Endothelial cell of umbilical vein (primary cell): Measurements from ENCODE around the gene VPS4A. TPM values are rescaled to one million over a fixed set of nuclear protein-coding genes. Genes with fewer than 3 reads are reported as not detected.

ENCODE experiments used
- BruUV-seq: library from RNA; stranded (reverse); fragments of 400-500 nt; replicated peaks from 2 replicates; lab custom pipeline; 2021; lab: Mats Ljungman, UMichigan
- CTCF ChIA-PET: fragments of 300-600, 350-600 bp; sonication (Branson Sonifier 250); formaldehyde crosslinking; loops from one replicate; lab custom pipeline; 2021; ENCODE audit warnings: antibody characterized with exemption, inconsistent platforms; lab: Charles Lee
- POLR2A ChIA-PET: fragments of 300-600, 350-600 bp; sonication (Branson Sonifier 250); formaldehyde crosslinking; loops from one replicate; lab custom pipeline; 2021; ENCODE audit warnings: antibody characterized with exemption, inconsistent platforms; lab: Charles Lee
- DNase-seq: peaks from one replicate; pipeline ENCODE4 v3.0.0-alpha.2; 2011; ENCODE audit warnings: low read depth, low spot score
- FAIRE-seq: peaks from 2 replicates; lab custom pipeline; 2011; peaks lifted over from hg19 to GRCh38; lab: Jason Lieb, UNC
- H2AFZ ChIP-seq: 2 replicates; pipeline ENCODE4 v1.6.0; 2012; ENCODE audit warnings: low read depth, low read length, control low read depth, inconsistent platforms
- H3K27ac ChIP-seq: 2 replicates; pipeline ENCODE4 v1.5.1; 2011; ENCODE audit warnings: low read depth, mild to moderate bottlenecking, control low read depth, low read length, moderate library complexity; ENCODE audit not compliant: insufficient read depth
- H3K27me3 ChIP-seq, 2 experiments: 2 replicates each; pipeline versions ENCODE4 v1.6.0 to v1.6.1; 2011; ENCODE audit warnings: low read length in 2 of 2, mixed read lengths in 1 of 2; ENCODE audit not compliant: control insufficient read depth in 2 of 2, insufficient read depth in 2 of 2
- H3K36me3 ChIP-seq, 2 experiments: 2 replicates in 1 of 2; 3 replicates in 1 of 2; pipeline ENCODE4 v1.5.1; 2011; ENCODE audit warnings: low read length in 2 of 2, mild to moderate bottlenecking in 1 of 2, moderate library complexity in 1 of 2; ENCODE audit not compliant: control insufficient read depth in 2 of 2, insufficient read depth in 2 of 2; ENCODE audit errors: extremely low read depth in 1 of 2
- H3K4me1 ChIP-seq: 3 replicates; pipeline ENCODE4 v1.5.1; 2011; ENCODE audit warnings: mild to moderate bottlenecking, low read length; ENCODE audit not compliant: control insufficient read depth, insufficient read depth; ENCODE audit errors: extremely low read depth
- H3K4me2 ChIP-seq: 2 replicates; pipeline ENCODE4 v1.6.1; 2011; ENCODE audit warnings: low read length, control low read depth, mixed read lengths; ENCODE audit not compliant: insufficient read depth
- H3K4me3 ChIP-seq, 3 experiments: fragments of 200-600 bp in 1 of 3; sonication (generic), shearing (Covaris generic) in 1 of 3; replicated peaks in 1 of 3; 2 replicates each; pipeline ENCODE4 v1.5.1; 2011 to 2016; ENCODE audit warnings: control low read depth in 3 of 3, low read length in 3 of 3, mild to moderate bottlenecking in 2 of 3, inconsistent platforms in 1 of 3, low read depth in 1 of 3, moderate library complexity in 1 of 3; ENCODE audit not compliant: insufficient read depth in 1 of 3
- H3K79me2 ChIP-seq: 2 replicates; pipeline ENCODE4 v1.6.0; 2012; ENCODE audit warnings: low read length, inconsistent platforms; ENCODE audit not compliant: control insufficient read depth, insufficient read depth
- H3K9ac ChIP-seq: replicated peaks from 2 replicates; pipeline ENCODE3; 2011; ENCODE audit warnings: low read length, control low read depth; ENCODE audit not compliant: insufficient read depth; ENCODE audit errors: extremely low read depth
- H3K9me1 ChIP-seq: replicated peaks from 3 replicates; pipeline ENCODE4 v1.6.0; 2011; ENCODE audit warnings: mild to moderate bottlenecking, low read length; ENCODE audit not compliant: control insufficient read depth, insufficient read depth; ENCODE audit errors: extremely low read depth
- H3K9me3 ChIP-seq: replicated peaks from 2 replicates; pipeline ENCODE4 v1.5.1; 2012; ENCODE audit warnings: low read length, inconsistent platforms; ENCODE audit not compliant: control insufficient read depth, insufficient read depth
- H4K20me1 ChIP-seq: replicated peaks from 2 replicates; pipeline ENCODE3; 2011; ENCODE audit warnings: mild to moderate bottlenecking, low read length; ENCODE audit not compliant: control insufficient read depth, insufficient read depth; ENCODE audit errors: extremely low read depth
- CTCF ChIP-seq, 2 donors: IDR thresholded peaks; 1 replicate in 1 of 2; 2 replicates in 1 of 2; pipeline ENCODE4 v1.5.1; 2011; ENCODE audit warnings: low read length in 2 of 2, mild to moderate bottlenecking in 2 of 2, moderate library complexity in 2 of 2, control low read depth in 1 of 2, inconsistent platforms in 1 of 2, low read depth in 1 of 2; ENCODE audit not compliant: insufficient read depth in 1 of 2; ENCODE audit errors: extremely low read depth in 1 of 2
- EZH2 ChIP-seq: IDR thresholded peaks from 2 replicates; pipeline ENCODE4 v1.6.1; 2012; ENCODE audit warnings: borderline replicate concordance, low read depth, mild to moderate bottlenecking, moderate library complexity, low read length, inconsistent platforms; ENCODE audit not compliant: severe bottlenecking
- FOS ChIP-seq: IDR thresholded peaks from 2 replicates; pipeline ENCODE4 v1.6.1; 2011; ENCODE audit warnings: mild to moderate bottlenecking, low read length, moderate library complexity, borderline replicate concordance; ENCODE audit not compliant: insufficient read depth
- GATA2 ChIP-seq: IDR thresholded peaks from 2 replicates; pipeline ENCODE4 v1.7.0; 2011; ENCODE audit warnings: low read depth, mild to moderate bottlenecking, moderate library complexity, mixed read lengths, low read length; ENCODE audit not compliant: insufficient read length, insufficient read depth
- JUN ChIP-seq: IDR thresholded peaks from 2 replicates; pipeline ENCODE4 v1.6.1; 2011; ENCODE audit warnings: borderline replicate concordance, low read depth; ENCODE audit not compliant: insufficient read length, insufficient read depth
- MAX ChIP-seq: IDR thresholded peaks from 2 replicates; pipeline ENCODE4 v1.6.1; 2011; ENCODE audit not compliant: insufficient read depth, insufficient read length
- MYC ChIP-seq: IDR thresholded peaks from one replicate; pipeline ENCODE4 v1.6.1; 2011; ENCODE audit warnings: mild to moderate bottlenecking, low read depth, low read length
- POLR2A ChIP-seq: IDR thresholded peaks from 2 replicates; pipeline ENCODE4 v1.6.1; 2012; ENCODE audit warnings: low read depth, mild to moderate bottlenecking, control low read depth, low read length
- POLR2AphosphoS5 ChIP-seq: IDR thresholded peaks from 2 replicates; pipeline ENCODE4 v1.6.1; 2012; ENCODE audit warnings: low read depth, mild to moderate bottlenecking, control low read depth, low read length, moderate library complexity; ENCODE audit not compliant: insufficient read depth
- dilution Hi-C: fragments of 300-500 bp; cut with MboI; formaldehyde crosslinking; loops from one replicate; pipeline ENCODE4 v1.15.0; 2019; ENCODE audit warnings: low sequenced_read_pairs; ENCODE audit not compliant: extremely low pct_ligation_motif_present
- intact Hi-C: fragments of 100-400 bp; cut with micrococcal nuclease; formaldehyde crosslinking; loops from one replicate; pipeline ENCODE4 v1.10.0; 2022
- polyA plus RNA-seq, 4 experiments: library from polyadenylated mRNA; depleted of rRNA in 3 of 4; stranded (reverse) in 3 of 4; unstranded in 1 of 4; fragments of >200 nt; gene quantifications; 2 replicates each; pipeline versions ENCODE4 v1.2.1 to v1.2.3, GENCODE V29; 2011 to 2012; ENCODE audit warnings: missing spikeins in 1 of 4
- total RNA-seq: library from RNA; stranded (reverse); gene quantifications from 2 replicates; pipeline ENCODE4 v1.2.3, GENCODE V29; 2021

The VPS4A gene
- total and polyA plus RNA-seq, 2 donors (not counting 3 experiments of a cell fraction or from before 2014, with no cell fraction given): 22.3 to 34.8 TPM

GRCh38 chr16:69283851-69284250 lies 27.3 kb upstream of the VPS4A start:
- peaks cover 5 to 6% of the 10 kb centered on the region in 2 experiments for H3K36me3 ChIP-seq
- H3K4me2 ChIP-seq: no peak overlapping the region
- H3K79me2 ChIP-seq: peaks cover 14% of the 10 kb centered on the region
- no peak overlapping the region for H3K4me3 ChIP-seq
- no peaks in the 10 kb centered on the region for H4K20me1 ChIP-seq
- intact Hi-C loops (no loop called here), dilution Hi-C loops (no loop called here)
- H2AFZ ChIP-seq: no peak overlapping the region
- no peak overlapping the region for H3K9ac ChIP-seq
- no peak for DNase-seq
- POLR2A ChIA-PET: no interaction called here
- TF ChIP-seq GATA2 (no peak), EZH2 (no peak), JUN (no peak)
- CTCF ChIA-PET: interaction anchor here (1.0 to 4.3 kb wide), 5 partner anchors 12 to 133 kb away, joined by 3 to 119 read pairs (median 4); no protein-coding TSS in a partner anchor
- peaks cover 8% of the 10 kb centered on the region for H3K4me1 ChIP-seq
- no peaks in the 10 kb centered on the region for H3K9me1 ChIP-seq
- no peaks in the 10 kb centered on the region for H3K27me3 ChIP-seq
- no peak overlapping the region for H3K27ac ChIP-seq
- FAIRE-seq: no peak
- H3K9me3 ChIP-seq: no peaks in the 10 kb centered on the region
- no TSS peak for BruUV-seq

- peaks cover 5 to 6% of the 10 kb centered on the region in 2 experiments for H3K36me3 ChIP-seq
- BruUV-seq: no TSS peak
Measured at GRCh38 chr16:69285240-69285639, 25.9 kb upstream of the VPS4A start.

More at GRCh38 chr16:69285240-69285639, 25.9 kb upstream of the VPS4A start:
- POLR2A ChIA-PET: interaction anchor here (1.3 kb wide), 1 partner anchor 134 kb away, joined by 3 read pairs; no protein-coding TSS in a partner anchor
- dilution Hi-C loops: no loop called here
- H3K27ac ChIP-seq: no peak overlapping the region
- H4K20me1 ChIP-seq: no peaks in the 10 kb centered on the region
- H3K4me2 ChIP-seq: no peak overlapping the region
- H3K4me1 ChIP-seq: peaks cover 8% of the 10 kb centered on the region
- no peak for FAIRE-seq
- no peaks in the 10 kb centered on the region for H3K9me1 ChIP-seq
- H3K4me3 ChIP-seq: no peak overlapping the region
- no peaks in the 10 kb centered on the region for H3K27me3 ChIP-seq
- CTCF ChIA-PET: interaction anchor here (0.6 to 4.3 kb wide), 13 partner anchors 10 to 438 kb away, joined by 3 to 119 read pairs (median 4); no protein-coding TSS in a partner anchor
- peaks cover 12% of the 10 kb centered on the region for H3K79me2 ChIP-seq
- DNase-seq: no peak
- no peak overlapping the region for H2AFZ ChIP-seq
- H3K9ac ChIP-seq: no peak overlapping the region
- intact Hi-C loops: loop anchor here (5.0 kb wide), 1 partner anchor 118 kb away; no protein-coding TSS in a partner anchor
- TF ChIP-seq CTCF (IDR thresholded peaks at IDR 0.05; ENCODE audit: extremely low read depth in 1 of 2, insufficient read depth in 1 of 2, low read depth in 1 of 2, low read length in 2 of 2): no peak
- TF ChIP-seq GATA2: no peak
- no peak for TF ChIP-seq POLR2AphosphoS5
- TF ChIP-seq POLR2A: no peak
- no peak for TF ChIP-seq FOS
- TF ChIP-seq MYC: no peak
- no peak for TF ChIP-seq EZH2
- no peak for TF ChIP-seq JUN
- no peak for TF ChIP-seq MAX
- H3K9me3 ChIP-seq: no peaks in the 10 kb centered on the region
